SK-N-SH treated with all-trans-retinoic acid at 6 μM for 48 hours (cell line): Measurements from ENCODE around the gene ZNF644.
"Not testable (repeated sequence)": the region's sequence is repeated elsewhere in the genome, so short reads cannot be mapped to it uniquely, and the experiment has no call there.

ENCODE experiments used
- ISL1 ChIP-seq: fragments of 250-450 bp; sonication (Bioruptor Pico); IDR thresholded peaks from 2 replicates; pipeline ENCODE4 v2.1.2; 2022; ENCODE audit warnings: mild to moderate bottlenecking, moderate library complexity
- PATZ1 ChIP-seq: fragments of 250-450 bp; sonication (Bioruptor Pico); IDR thresholded peaks from 2 replicates; pipeline ENCODE4 v1.8.0; 2020; ENCODE audit warnings: mild to moderate bottlenecking, moderate library complexity, borderline replicate concordance
- SNAI2 ChIP-seq: fragments of 250-450 bp; sonication (Bioruptor Pico); IDR thresholded peaks from 2 replicates; pipeline ENCODE4 v1.5.0; 2020; ENCODE audit warnings: mild to moderate bottlenecking, moderate library complexity
- TCF4 ChIP-seq: fragments of 250-450 bp; sonication (Bioruptor Pico); IDR thresholded peaks from 2 replicates; pipeline ENCODE4 v1.8.0; 2021; ENCODE audit warnings: mild to moderate bottlenecking, moderate library complexity, borderline replicate concordance
- ZFP30 ChIP-seq: fragments of 450-650 bp; formaldehyde crosslinking; IDR thresholded peaks from 2 replicates; pipeline ENCODE4 v1.5.0; 2022; ENCODE audit warnings: mild to moderate bottlenecking, moderate library complexity
- ZNF70 ChIP-seq: fragments of 450-650 bp; formaldehyde crosslinking; IDR thresholded peaks from 2 replicates; pipeline ENCODE4 v1.5.0; 2020; ENCODE audit warnings: mild to moderate bottlenecking, moderate library complexity
- ZNF8 ChIP-seq: fragments of 450-650 bp; formaldehyde crosslinking; IDR thresholded peaks from 2 replicates; pipeline ENCODE4 v1.5.0; 2020; ENCODE audit warnings: mild to moderate bottlenecking, moderate library complexity
- TF ChIP-seq, protein P1 (sequence below): fragments of 250-450 bp; sonication (Bioruptor Pico); IDR thresholded peaks from 2 replicates; pipeline ENCODE4 v1.5.0; 2020; ENCODE audit warnings: mild to moderate bottlenecking, moderate library complexity

- not testable (repeated sequence) for TF ChIP-seq TCF4 (CRISPR knock-in tag); ZFP30 (CRISPR knock-in tag); PATZ1; ZNF70 (CRISPR knock-in tag); ISL1; SNAI2 (CRISPR knock-in tag); ZNF8
- TF ChIP-seq, protein P1, sequence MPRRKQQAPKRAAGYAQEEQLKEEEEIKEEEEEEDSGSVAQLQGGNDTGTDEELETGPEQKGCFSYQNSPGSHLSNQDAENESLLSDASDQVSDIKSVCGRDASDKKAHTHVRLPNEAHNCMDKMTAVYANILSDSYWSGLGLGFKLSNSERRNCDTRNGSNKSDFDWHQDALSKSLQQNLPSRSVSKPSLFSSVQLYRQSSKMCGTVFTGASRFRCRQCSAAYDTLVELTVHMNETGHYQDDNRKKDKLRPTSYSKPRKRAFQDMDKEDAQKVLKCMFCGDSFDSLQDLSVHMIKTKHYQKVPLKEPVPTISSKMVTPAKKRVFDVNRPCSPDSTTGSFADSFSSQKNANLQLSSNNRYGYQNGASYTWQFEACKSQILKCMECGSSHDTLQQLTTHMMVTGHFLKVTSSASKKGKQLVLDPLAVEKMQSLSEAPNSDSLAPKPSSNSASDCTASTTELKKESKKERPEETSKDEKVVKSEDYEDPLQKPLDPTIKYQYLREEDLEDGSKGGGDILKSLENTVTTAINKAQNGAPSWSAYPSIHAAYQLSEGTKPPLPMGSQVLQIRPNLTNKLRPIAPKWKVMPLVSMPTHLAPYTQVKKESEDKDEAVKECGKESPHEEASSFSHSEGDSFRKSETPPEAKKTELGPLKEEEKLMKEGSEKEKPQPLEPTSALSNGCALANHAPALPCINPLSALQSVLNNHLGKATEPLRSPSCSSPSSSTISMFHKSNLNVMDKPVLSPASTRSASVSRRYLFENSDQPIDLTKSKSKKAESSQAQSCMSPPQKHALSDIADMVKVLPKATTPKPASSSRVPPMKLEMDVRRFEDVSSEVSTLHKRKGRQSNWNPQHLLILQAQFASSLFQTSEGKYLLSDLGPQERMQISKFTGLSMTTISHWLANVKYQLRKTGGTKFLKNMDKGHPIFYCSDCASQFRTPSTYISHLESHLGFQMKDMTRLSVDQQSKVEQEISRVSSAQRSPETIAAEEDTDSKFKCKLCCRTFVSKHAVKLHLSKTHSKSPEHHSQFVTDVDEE (CRISPR knock-in tag): not testable (repeated sequence)
These were observed 20.5 kb upstream of the ZNF644 start for GRCh38 chr1:91042372-91042771.
